ENCODE measurements around the gene SIAH2.
A peak's percentile ranks its signal among the peaks of the same experiment; 100 is the strongest.

Gene SIAH2

GRCh38 chr3:150773616-150774192 lies 10.7 kb upstream of the SIAH2 start:
- DNase-seq, result no peak

- DNase-seq, result no peak
These were observed 8.6 kb upstream of the SIAH2 start for GRCh38 chr3:150771600-150771999.

GRCh38 chr3:150770681-150771080 lies 7.7 kb upstream of the SIAH2 start:
- DNase-seq, result no peak

- no peak for DNase-seq
These were observed 3.8 kb upstream of the SIAH2 start for GRCh38 chr3:150766742-150767141.

- DNase-seq, result peak in 1 of 2 experiments; percentile 57
These were observed 3.2 kb upstream of the SIAH2 start for GRCh38 chr3:150765949-150766720.

GRCh38 chr3:150764967-150765366 lies 2.0 kb upstream of the SIAH2 start:
- no peak for DNase-seq

GRCh38 chr3:150764566-150764965 lies 1.6 kb upstream of the SIAH2 start:
- no peak for DNase-seq

- DNase-seq, result peak; percentile 51 to 63
These were observed 993 bp upstream of the SIAH2 start for GRCh38 chr3:150763841-150764483.

- no peak for DNase-seq
These were observed 277 bp downstream of the SIAH2 start for GRCh38 chr3:150762662-150763121.

- DNase-seq, result peak in 1 of 2 experiments; percentile 46
These were observed 923 bp downstream of the SIAH2 start for GRCh38 chr3:150761831-150762661.

- peak; percentile 54 to 68 for DNase-seq
These were observed 2.4 kb downstream of the SIAH2 start for GRCh38 chr3:150760431-150761200.

GRCh38 chr3:150759947-150760346 lies 3.0 kb downstream of the SIAH2 start:
- no peak for DNase-seq

- no peak for DNase-seq
These were observed 3.6 kb downstream of the SIAH2 start for GRCh38 chr3:150759319-150759718.

- DNase-seq, result no peak
These were observed 5.2 kb downstream of the SIAH2 start for GRCh38 chr3:150757768-150758167.

GRCh38 chr3:150757364-150757763 lies 5.6 kb downstream of the SIAH2 start:
- DNase-seq, result no peak

GRCh38 chr3:150756491-150757059 lies 6.4 kb downstream of the SIAH2 start:
- DNase-seq, result no peak

- DNase-seq, result no peak
These were observed 7.1 kb downstream of the SIAH2 start for GRCh38 chr3:150755902-150756301.

- DNase-seq, result no peak
These were observed 8.1 kb downstream of the SIAH2 start for GRCh38 chr3:150754896-150755295.

- no peak for DNase-seq
These were observed 11.1 kb downstream of the SIAH2 start for GRCh38 chr3:150751781-150752263.

- no peak for DNase-seq
These were observed 13.7 kb downstream of the SIAH2 start for GRCh38 chr3:150749255-150749654.

- no peak for DNase-seq
These were observed 14.3 kb downstream of the SIAH2 start for GRCh38 chr3:150748684-150749047.

All from activated CD4-positive, alpha-beta T cell treated with anti-CD3 and anti-CD28 coated beads, Interleukin-2, amount 50 U/mL, for 48 hours (primary cell).